GM12801 (cell line): ENCODE data around the gene TRA2B.

Experiments
- CTCF ChIP-seq: IDR thresholded peaks from one replicate; pipeline ENCODE4 v1.5.1; 2011; ENCODE audit warnings: control low read depth; ENCODE audit not compliant: insufficient read length; ENCODE audit errors: extremely low read depth

The TRA2B gene

GRCh38 chr3:185937689-185938374 lies at the start of gene TRA2B:
Gene TRA2B (minus strand): TSS chr3:185938014. CDS start chr3:185937860, 154 bp downstream.
- no peak for TF ChIP-seq CTCF

GRCh38 chr3:185986198-185986777 lies 48.5 kb upstream of the TRA2B start:
- no peak for TF ChIP-seq CTCF

GRCh38 chr3:185984203-185984602 lies 46.4 kb upstream of the TRA2B start:
- no peak for TF ChIP-seq CTCF

- TF ChIP-seq CTCF = peak; percentile 69
These were observed 45.8 kb upstream of the TRA2B start for GRCh38 chr3:185983495-185984141.

GRCh38 chr3:185982632-185983031 lies 44.8 kb upstream of the TRA2B start:
- no peak for TF ChIP-seq CTCF

GRCh38 chr3:185981621-185982020 lies 43.8 kb upstream of the TRA2B start:
- no peak for TF ChIP-seq CTCF

GRCh38 chr3:185979721-185980121 lies 41.9 kb upstream of the TRA2B start:
- no peak for TF ChIP-seq CTCF
